GM12892 (cell line): Measurements from ENCODE around the gene TMEM244.

Source experiments
- POLR2A ChIP-seq: IDR thresholded peaks from 2 replicates; pipeline ENCODE4 v1.6.1; 2011; ENCODE audit warnings: low read depth, low read length, control low read depth
- POLR2AphosphoS5 ChIP-seq: IDR thresholded peaks from 2 replicates; pipeline ENCODE4 v1.6.1; 2011; ENCODE audit warnings: low read depth, low read length, control low read depth
- TAF1 ChIP-seq: IDR thresholded peaks from 2 replicates; pipeline ENCODE4 v1.6.1; 2011; ENCODE audit warnings: low read depth, mild to moderate bottlenecking, control low read depth, low read length, borderline replicate concordance

- TF ChIP-seq POLR2AphosphoS5 (no peak), POLR2A (no peak), TAF1 (no peak)
Measured at GRCh38 chr6:129835691-129836090, 25.4 kb downstream of the TMEM244 start.
